RPMI7951 (cell line): ENCODE data around the gene MAPK10. TPM values are rescaled to one million over a fixed set of nuclear protein-coding genes. Genes with fewer than 3 reads are reported as not detected.

Source experiments
- total RNA-seq: library from RNA; depleted of rRNA; stranded (reverse); fragments of >200 nt; shearing (Covaris generic); gene quantifications from 2 replicates; pipeline ENCODE4 v1.2.3, GENCODE V29; 2014; rRNA removed

MAPK10 gene
- total RNA-seq, 1 experiment from 2014 or later, result 14.5 TPM

Other genes with a start within 250 kb of the MAPK10 start
- 16.6 and 20.1 TPM in 2 replicates for gene PTPN13, start 234.3 kb upstream of the MAPK10 start, total RNA-seq